Peyer's patch (tissue), 4 donors: ENCODE data around the gene GEMIN5.

ENCODE experiments used
- POLR2A ChIP-seq, 2 donors: fragments of 450-650 bp; IDR thresholded peaks; one replicate each; pipeline ENCODE4 v1.5.1; 2017; ENCODE audit warnings: antibody characterized with exemption in 2 of 2, mild to moderate bottlenecking in 2 of 2, moderate library complexity in 2 of 2
- TF ChIP-seq, protein P1 (sequence below), 6 experiments: fragments of 450-650 bp in 4 of 6; fragments of 200-600 bp in 2 of 6; sonication (generic) in 1 of 6; IDR thresholded peaks; one replicate each; pipeline ENCODE4 v1.5.1; 2017 to 2019; ENCODE audit warnings: antibody characterized with exemption in 6 of 6, mild to moderate bottlenecking in 3 of 6, moderate library complexity in 1 of 6

DNA sequence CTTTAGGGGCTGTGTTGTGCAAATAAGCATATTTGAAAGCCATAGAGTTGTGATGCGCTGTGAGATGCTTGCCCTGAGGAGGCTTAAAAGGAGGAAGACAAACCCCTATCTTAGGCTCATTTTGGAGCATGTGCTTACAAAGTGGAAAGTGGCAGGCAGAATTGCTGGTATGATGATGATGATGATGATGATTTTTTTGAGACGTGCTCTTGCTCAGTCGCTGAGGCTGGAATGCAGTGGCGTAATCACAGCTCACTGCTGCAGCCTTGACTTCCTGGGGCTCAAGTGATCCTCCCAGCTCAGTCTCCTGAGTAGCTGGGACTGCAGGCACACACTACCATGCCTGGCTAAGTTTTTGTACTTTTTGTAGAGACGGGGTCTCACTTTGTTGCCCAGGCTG, 77.9 kb downstream of the GEMIN5 start:
- TF ChIP-seq, protein P1, sequence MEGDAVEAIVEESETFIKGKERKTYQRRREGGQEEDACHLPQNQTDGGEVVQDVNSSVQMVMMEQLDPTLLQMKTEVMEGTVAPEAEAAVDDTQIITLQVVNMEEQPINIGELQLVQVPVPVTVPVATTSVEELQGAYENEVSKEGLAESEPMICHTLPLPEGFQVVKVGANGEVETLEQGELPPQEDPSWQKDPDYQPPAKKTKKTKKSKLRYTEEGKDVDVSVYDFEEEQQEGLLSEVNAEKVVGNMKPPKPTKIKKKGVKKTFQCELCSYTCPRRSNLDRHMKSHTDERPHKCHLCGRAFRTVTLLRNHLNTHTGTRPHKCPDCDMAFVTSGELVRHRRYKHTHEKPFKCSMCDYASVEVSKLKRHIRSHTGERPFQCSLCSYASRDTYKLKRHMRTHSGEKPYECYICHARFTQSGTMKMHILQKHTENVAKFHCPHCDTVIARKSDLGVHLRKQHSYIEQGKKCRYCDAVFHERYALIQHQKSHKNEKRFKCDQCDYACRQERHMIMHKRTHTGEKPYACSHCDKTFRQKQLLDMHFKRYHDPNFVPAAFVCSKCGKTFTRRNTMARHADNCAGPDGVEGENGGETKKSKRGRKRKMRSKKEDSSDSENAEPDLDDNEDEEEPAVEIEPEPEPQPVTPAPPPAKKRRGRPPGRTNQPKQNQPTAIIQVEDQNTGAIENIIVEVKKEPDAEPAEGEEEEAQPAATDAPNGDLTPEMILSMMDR (IDR thresholded peaks at IDR 0.05) = no peak
- TF ChIP-seq POLR2A (IDR thresholded peaks at IDR 0.05) = no peak
